ENCODE results near the gene BCR.

The BCR gene

GRCh38 chr22:23232094-23232905, 52.0 kb downstream of the BCR start:
- DNase-seq: no peak

GRCh38 chr22:23233084-23233531, 52.8 kb downstream of the BCR start:
- DNase-seq: no peak

- peak; percentile 49 for DNase-seq
These were observed 53.6 kb downstream of the BCR start for GRCh38 chr22:23233752-23234408.

GRCh38 chr22:23234409-23235161, 54.3 kb downstream of the BCR start:
- DNase-seq: no peak

- no peak for DNase-seq
These were observed 55.1 kb downstream of the BCR start for GRCh38 chr22:23235425-23235824.

- DNase-seq: no peak
These were observed 55.7 kb downstream of the BCR start for GRCh38 chr22:23236026-23236425.

- no peak for DNase-seq
These were observed 56.3 kb downstream of the BCR start for GRCh38 chr22:23236440-23237184.

- DNase-seq: no peak
These were observed 57.0 kb downstream of the BCR start for GRCh38 chr22:23237201-23237798.

GRCh38 chr22:23237841-23238240, 57.5 kb downstream of the BCR start:
- DNase-seq: no peak

- DNase-seq: no peak
These were observed 58.4 kb downstream of the BCR start for GRCh38 chr22:23238707-23239106.

GRCh38 chr22:23239429-23239828, 59.1 kb downstream of the BCR start:
- no peak for DNase-seq

- no peak for DNase-seq
These were observed 60.5 kb downstream of the BCR start for GRCh38 chr22:23240639-23241389.

GRCh38 chr22:23241562-23242472, 61.5 kb downstream of the BCR start:
- DNase-seq: no peak

- DNase-seq: no peak
These were observed 62.2 kb downstream of the BCR start for GRCh38 chr22:23242473-23243001.

GRCh38 chr22:23243006-23243573, 62.8 kb downstream of the BCR start:
- no peak for DNase-seq

GRCh38 chr22:23243859-23244689, 63.8 kb downstream of the BCR start:
- DNase-seq: no peak

GRCh38 chr22:23244690-23245044, 64.4 kb downstream of the BCR start:
- no peak for DNase-seq

GRCh38 chr22:23245045-23245798, 64.9 kb downstream of the BCR start:
- peak; percentile 86 for DNase-seq

Measured in HCEC 1CT (cell line).